Bronchial epithelial cell (primary cell): Measurements from ENCODE around the gene USF2. TPM values are rescaled to one million over a fixed set of nuclear protein-coding genes. Genes with fewer than 3 reads are reported as not detected.

Source experiments
- DNase-seq: peaks from one replicate; pipeline ENCODE4 v3.0.0-alpha.2; 2010; ENCODE audit warnings: low read depth
- FAIRE-seq: peaks from 2 replicates; lab custom pipeline; 2011; peaks lifted over from hg19 to GRCh38; lab: Jason Lieb, UNC
- H3K27me3 ChIP-seq: 2 replicates; pipeline ENCODE4 v1.5.1; 2011; ENCODE audit warnings: low read length; ENCODE audit not compliant: control insufficient read depth, insufficient read depth
- H3K36me3 ChIP-seq: 2 replicates; pipeline ENCODE4 v1.5.1; 2011; ENCODE audit warnings: low read length; ENCODE audit not compliant: control insufficient read depth, insufficient read depth
- H3K4me3 ChIP-seq: 2 replicates; pipeline ENCODE4 v1.5.1; 2011; ENCODE audit warnings: mild to moderate bottlenecking, low read depth, low read length, control low read depth
- CTCF ChIP-seq: IDR thresholded peaks from 2 replicates; pipeline ENCODE4 v1.5.1; 2011; ENCODE audit warnings: mild to moderate bottlenecking, moderate library complexity, low read length, control low read depth, inconsistent platforms; ENCODE audit not compliant: insufficient read depth, severe bottlenecking
- total RNA-seq: library from RNA; depleted of rRNA; stranded (reverse); fragments of >200 nt; gene quantifications from 2 replicates; pipeline ENCODE4 v1.2.1, GENCODE V29; 2014

Gene USF2
- total RNA-seq, 1 donor from 2014 or later = 60.8 TPM

GRCh38 chr19:35297515-35297848 lies 28.7 kb downstream of the USF2 start:
- no peak for TF ChIP-seq CTCF
- FAIRE-seq = no peak
- H3K36me3 ChIP-seq = no peaks in the 10 kb centered on the region
- no peak for DNase-seq
- no peaks in the 10 kb centered on the region for H3K27me3 ChIP-seq
- no peak overlapping the region for H3K4me3 ChIP-seq

DNA sequence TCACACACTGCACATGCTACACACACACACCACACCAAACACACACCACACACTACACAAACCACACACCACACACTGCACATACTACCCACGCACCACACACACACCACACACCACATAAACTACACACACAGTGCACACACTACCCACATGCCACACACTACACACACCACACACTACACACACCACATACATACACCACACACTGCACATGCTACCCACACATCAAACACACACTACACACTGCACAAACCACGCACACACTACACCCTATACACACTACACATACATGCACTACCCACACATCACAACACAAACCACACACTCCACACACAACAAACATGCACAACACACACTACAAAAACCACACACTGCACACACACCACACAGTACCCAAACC lies 29.2 kb downstream of the USF2 start:
- no peak for TF ChIP-seq CTCF
- FAIRE-seq (no peak), DNase-seq (no peak)
- no peak overlapping the region for H3K4me3 ChIP-seq
- no peaks in the 10 kb centered on the region for H3K36me3 ChIP-seq
- H3K27me3 ChIP-seq = no peaks in the 10 kb centered on the region

GRCh38 chr19:35298561-35298972 lies 29.8 kb downstream of the USF2 start:
- Histone ChIP-seq H3K36me3 (no peaks in the 10 kb centered on the region), H3K27me3 (no peaks in the 10 kb centered on the region), H3K4me3 (no peak overlapping the region)
- no peak for FAIRE-seq
- TF ChIP-seq CTCF = no peak
- no peak for DNase-seq

- H3K36me3 ChIP-seq = no peaks in the 10 kb centered on the region
- FAIRE-seq (no peak), DNase-seq (no peak)
- no peak for TF ChIP-seq CTCF
- H3K4me3 ChIP-seq = no peak overlapping the region
- H3K27me3 ChIP-seq = no peaks in the 10 kb centered on the region
Observed at GRCh38 chr19:35299523-35300338, 31.0 kb downstream of the USF2 start.

GRCh38 chr19:35300339-35300649 lies 31.5 kb downstream of the USF2 start:
- H3K27me3 ChIP-seq = no peaks in the 10 kb centered on the region
- DNase-seq (no peak), FAIRE-seq (no peak)
- H3K36me3 ChIP-seq = no peaks in the 10 kb centered on the region
- H3K4me3 ChIP-seq = no peak overlapping the region
- TF ChIP-seq CTCF = no peak

GRCh38 chr19:35301961-35302360 lies 33.2 kb downstream of the USF2 start:
- no peak for FAIRE-seq

More at GRCh38 chr19:35301961-35302360, 33.2 kb downstream of the USF2 start:
- H3K4me3 ChIP-seq = no peak overlapping the region
- TF ChIP-seq CTCF = no peak
- no peaks in the 10 kb centered on the region for H3K27me3 ChIP-seq
- no peak for DNase-seq
- H3K36me3 ChIP-seq = no peaks in the 10 kb centered on the region
